Measurements from ENCODE around the gene AFTPH. TPM values are rescaled to one million over a fixed set of nuclear protein-coding genes. Genes with fewer than 3 reads are reported as not detected.

The AFTPH gene
- total RNA-seq, 1 donor from 2014 or later: 58.0 TPM

DNA sequence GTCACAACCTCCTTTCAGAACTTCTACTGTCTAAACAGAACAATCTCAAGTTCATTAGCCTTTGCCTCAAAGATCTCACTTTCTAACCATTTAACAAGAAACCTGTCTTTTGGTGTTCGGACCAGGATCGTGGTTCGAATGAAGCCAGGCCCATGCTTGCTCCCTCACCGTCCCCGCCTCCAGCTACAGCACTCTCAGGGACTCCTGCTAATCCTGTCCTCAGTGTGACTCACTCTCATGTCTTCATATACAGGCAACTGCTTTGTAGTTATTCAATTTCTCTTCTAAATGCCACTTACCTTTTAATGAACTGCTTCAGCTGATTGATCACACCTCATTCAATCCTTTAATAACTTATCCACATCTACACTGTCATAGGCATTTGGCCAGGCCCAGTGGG, 113.8 kb downstream of the AFTPH start:
- Histone ChIP-seq H3K9me3 (no peaks in the 10 kb centered on the region), H3K27ac (no peak overlapping the region), H3K27me3 (no peaks in the 10 kb centered on the region), H3K36me3 (peaks cover 8 to 33% of the 10 kb centered on the region in 2 donors), H3K4me3 (no peak overlapping the region), H3K4me1 (no peaks in the 10 kb centered on the region)
- no peak for DNase-seq (ENCODE audit: low spot score in 2 of 2)
- intact Hi-C loops (cut with DNase I): no loop called here
- TF ChIP-seq, protein P1, sequence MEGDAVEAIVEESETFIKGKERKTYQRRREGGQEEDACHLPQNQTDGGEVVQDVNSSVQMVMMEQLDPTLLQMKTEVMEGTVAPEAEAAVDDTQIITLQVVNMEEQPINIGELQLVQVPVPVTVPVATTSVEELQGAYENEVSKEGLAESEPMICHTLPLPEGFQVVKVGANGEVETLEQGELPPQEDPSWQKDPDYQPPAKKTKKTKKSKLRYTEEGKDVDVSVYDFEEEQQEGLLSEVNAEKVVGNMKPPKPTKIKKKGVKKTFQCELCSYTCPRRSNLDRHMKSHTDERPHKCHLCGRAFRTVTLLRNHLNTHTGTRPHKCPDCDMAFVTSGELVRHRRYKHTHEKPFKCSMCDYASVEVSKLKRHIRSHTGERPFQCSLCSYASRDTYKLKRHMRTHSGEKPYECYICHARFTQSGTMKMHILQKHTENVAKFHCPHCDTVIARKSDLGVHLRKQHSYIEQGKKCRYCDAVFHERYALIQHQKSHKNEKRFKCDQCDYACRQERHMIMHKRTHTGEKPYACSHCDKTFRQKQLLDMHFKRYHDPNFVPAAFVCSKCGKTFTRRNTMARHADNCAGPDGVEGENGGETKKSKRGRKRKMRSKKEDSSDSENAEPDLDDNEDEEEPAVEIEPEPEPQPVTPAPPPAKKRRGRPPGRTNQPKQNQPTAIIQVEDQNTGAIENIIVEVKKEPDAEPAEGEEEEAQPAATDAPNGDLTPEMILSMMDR (IDR thresholded peaks at IDR 0.05): no peak

DNA sequence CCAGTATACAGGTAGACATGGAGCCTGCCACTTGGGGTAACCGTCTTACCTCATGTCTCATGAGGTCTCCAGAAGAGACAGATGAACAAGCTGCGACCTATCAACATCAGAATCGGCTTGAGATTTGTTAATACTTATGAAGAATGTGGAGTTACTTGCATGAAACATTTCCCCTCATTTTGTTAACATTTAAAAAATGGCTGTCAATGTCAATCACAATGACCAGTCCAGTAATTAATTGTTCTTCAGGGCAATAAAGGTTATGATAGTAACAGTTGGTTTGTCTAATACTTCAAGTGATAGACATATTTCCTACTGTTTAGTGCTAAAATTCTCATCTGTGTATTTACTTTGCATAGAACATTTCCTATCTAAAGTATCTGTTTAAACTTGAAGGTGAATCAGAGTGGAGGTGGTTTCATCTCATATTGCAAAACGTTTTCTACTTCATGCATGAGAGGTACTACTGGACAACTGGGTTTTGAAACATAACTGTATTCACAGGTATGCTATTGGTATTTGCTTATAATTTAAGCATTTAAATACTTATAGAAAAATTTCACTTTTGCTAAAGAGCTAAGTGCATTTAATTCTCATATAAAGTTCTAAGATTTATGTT, 114.5 kb downstream of the AFTPH start:
- Histone ChIP-seq H3K36me3 (peaks cover 8 to 27% of the 10 kb centered on the region in 2 donors), H3K27me3 (no peaks in the 10 kb centered on the region), H3K4me1 (peaks cover 0 to 3% of the 10 kb centered on the region in 2 donors), H3K27ac (no peak overlapping the region), H3K4me3 (no peak overlapping the region), H3K9me3 (no peaks in the 10 kb centered on the region)
- intact Hi-C loops (cut with DNase I): no loop called here
- no peak for DNase-seq (ENCODE audit: low spot score in 2 of 2)
- TF ChIP-seq, protein P1 (IDR thresholded peaks at IDR 0.05): no peak

DNA sequence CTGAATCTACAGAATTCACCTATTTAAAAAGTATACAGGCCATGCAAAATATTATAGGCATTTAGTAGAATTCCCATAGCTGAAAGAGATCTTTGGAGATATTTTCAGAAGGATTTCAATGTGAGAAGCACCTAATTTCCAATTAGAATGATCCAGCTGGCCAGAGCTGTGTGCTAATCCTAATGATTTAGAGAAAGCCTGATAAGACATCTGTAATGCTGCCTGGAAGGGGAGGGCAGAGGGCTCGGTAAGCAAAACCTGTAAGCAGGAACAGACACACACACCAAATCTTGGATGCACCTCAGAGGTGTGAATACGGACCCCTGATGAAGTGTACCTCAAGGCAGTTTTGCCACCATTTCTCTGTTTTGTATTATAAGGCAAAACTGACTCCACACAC, 115.6 kb downstream of the AFTPH start:
- DNase-seq (ENCODE audit: low spot score in 2 of 2): no peak
- Histone ChIP-seq H3K27ac (no peak overlapping the region), H3K4me3 (no peak overlapping the region), H3K4me1 (peaks cover 0 to 9% of the 10 kb centered on the region in 2 donors), H3K27me3 (no peaks in the 10 kb centered on the region), H3K36me3 (peaks cover 8 to 19% of the 10 kb centered on the region in 2 donors), H3K9me3 (no peaks in the 10 kb centered on the region)
- intact Hi-C loops (cut with DNase I): loop anchor here (5.0 kb wide), 1 partner anchor 307 kb away; no protein-coding TSS in a partner anchor
- TF ChIP-seq, protein P1 (IDR thresholded peaks at IDR 0.05): no peak

DNA sequence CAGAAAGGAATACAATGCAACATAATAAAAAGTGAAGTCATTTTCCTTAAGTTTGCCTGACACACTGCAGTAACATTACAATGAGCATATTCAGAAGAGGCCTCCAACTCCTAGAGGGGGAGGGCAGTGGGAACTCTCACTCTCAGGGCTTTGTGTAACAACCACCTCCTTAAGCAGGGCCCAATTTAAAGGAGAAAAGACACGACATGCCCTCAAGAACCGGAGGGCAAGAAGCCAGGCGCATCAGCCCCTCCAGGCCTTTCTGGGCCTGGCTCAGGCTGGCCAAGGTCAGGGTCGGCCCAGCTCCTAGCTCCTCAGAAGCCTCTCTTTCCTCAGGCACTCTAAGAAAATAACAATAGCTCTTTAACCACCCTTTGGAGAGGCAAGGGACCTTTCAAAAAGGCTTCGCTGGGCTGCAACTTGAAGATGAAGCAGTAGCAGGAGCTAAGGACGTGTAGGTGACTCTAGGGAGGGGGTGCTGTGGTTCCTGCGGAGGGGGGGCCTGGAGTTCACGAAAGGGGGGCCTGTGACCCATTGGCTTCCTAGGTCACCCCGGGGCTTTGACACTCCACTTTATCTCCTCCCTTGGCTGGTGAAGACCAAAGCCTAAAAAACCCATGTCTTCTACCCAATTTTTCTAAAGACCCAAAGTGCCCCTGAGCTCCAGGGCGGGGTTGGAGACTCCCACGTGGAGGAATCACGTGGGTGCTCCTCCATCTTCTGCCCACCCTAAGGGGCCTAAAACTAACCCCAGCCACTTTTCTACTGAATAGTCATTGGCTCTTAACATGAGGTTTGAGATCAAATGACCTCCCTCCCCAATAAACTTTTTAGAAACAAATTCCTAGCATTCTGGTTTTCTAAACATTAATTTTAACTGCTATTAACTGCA, 116.3 kb downstream of the AFTPH start:
- intact Hi-C loops (cut with DNase I): loop anchor here (5.0 kb wide), 1 partner anchor 308 kb away; no protein-coding TSS in a partner anchor
- no peak overlapping the region for H3K4me3 ChIP-seq
- peaks cover 4 to 11% of the 10 kb centered on the region in 2 donors for H3K36me3 ChIP-seq
- H3K27me3 ChIP-seq: no peaks in the 10 kb centered on the region
- peaks cover 0 to 9% of the 10 kb centered on the region in 2 donors for H3K4me1 ChIP-seq
- DNase-seq (ENCODE audit: low spot score in 2 of 2): no peak
- no peaks in the 10 kb centered on the region for H3K9me3 ChIP-seq
- TF ChIP-seq, protein P1 (IDR thresholded peaks at IDR 0.05): no peak
- no peak overlapping the region for H3K27ac ChIP-seq

DNA sequence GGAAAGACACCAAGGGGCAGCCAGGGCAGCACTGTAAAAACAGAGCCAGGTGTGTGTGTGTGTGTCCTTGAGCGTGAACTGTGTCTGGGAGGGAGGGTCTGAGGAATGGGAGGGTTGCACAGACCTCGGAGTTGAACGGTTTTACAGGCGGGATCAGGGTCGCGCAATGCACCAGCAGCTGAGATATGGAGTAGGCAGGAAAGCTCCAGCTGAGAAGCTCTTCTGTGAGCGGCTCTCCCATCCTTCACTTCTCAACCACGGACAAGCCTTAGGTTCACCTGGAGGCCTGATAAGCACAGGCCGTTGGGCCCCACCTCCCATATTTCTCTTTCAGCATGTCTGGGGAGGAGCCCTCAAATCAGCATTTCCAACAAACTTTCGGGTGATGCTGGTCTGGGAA, 117.5 kb downstream of the AFTPH start:
- intact Hi-C loops (cut with DNase I): loop anchor here (5.0 kb wide), 1 partner anchor 309 kb away; no protein-coding TSS in a partner anchor
- Histone ChIP-seq H3K4me3 (no peak overlapping the region), H3K36me3 (no peaks in the 10 kb centered on the region), H3K27ac (no peak overlapping the region), H3K27me3 (no peaks in the 10 kb centered on the region), H3K4me1 (peaks cover 0 to 17% of the 10 kb centered on the region in 2 donors), H3K9me3 (no peaks in the 10 kb centered on the region)
- DNase-seq (ENCODE audit: low spot score in 2 of 2): no peak
- TF ChIP-seq, protein P1 (IDR thresholded peaks at IDR 0.05): no peak

Other genes starting within 250 kb of the AFTPH start
- 35.4 TPM for gene LGALSL, start 70.2 kb upstream of the AFTPH start, total RNA-seq
- gene SERTAD2, start 129.6 kb downstream of the AFTPH start, total RNA-seq: 8.7 TPM